ENCODE data around the gene RNF220. TPM values are rescaled to one million over a fixed set of nuclear protein-coding genes. Genes with fewer than 3 reads are reported as not detected.
A peak's percentile ranks its signal among the peaks of the same experiment; 100 is the strongest.

Gene RNF220
- polyA plus RNA-seq, 1 donor (not counting 4 experiments of a cell fraction or from before 2014, with no cell fraction given): 42.7 TPM

- no peaks in the 10 kb centered on the region for H3K27me3 ChIP-seq (ENCODE audit: control insufficient read depth, extremely low read depth, insufficient read depth, low read length)
- no peak overlapping the region for H3K9ac ChIP-seq (ENCODE audit: control insufficient read depth, extremely low read depth, insufficient read depth, low read length)
- no peaks in the 10 kb centered on the region for H3K79me2 ChIP-seq (ENCODE audit: control insufficient read depth, insufficient read depth, low read length)
- peaks cover 9% of the 10 kb centered on the region for H3K4me1 ChIP-seq (ENCODE audit: control insufficient read depth, extremely low read depth, insufficient read depth, low read length)
- no peaks in the 10 kb centered on the region for H3K9me3 ChIP-seq (ENCODE audit: control insufficient read depth, low read depth, low read length)
- no peak overlapping the region for H3K27ac ChIP-seq (ENCODE audit: control insufficient read depth, insufficient read depth, low read length)
- peaks cover 29 to 47% of the 10 kb centered on the region in 2 experiments for H3K36me3 ChIP-seq (ENCODE audit: control insufficient read depth in 2 of 2, extremely low read depth in 1 of 2, insufficient read depth in 2 of 2, low read length in 2 of 2)
- no peak overlapping the region for H3K4me3 ChIP-seq (ENCODE audit: control insufficient read depth in 2 of 3, extremely low read depth in 1 of 3, insufficient read depth in 2 of 3, low read depth in 1 of 3, low read length in 3 of 3)
- no peak overlapping the region for H3K4me2 ChIP-seq (ENCODE audit: control insufficient read depth, extremely low read depth, insufficient read depth, low read depth, low read length)
- DNase-seq (ENCODE audit: low read depth, low spot score) (no peak), FAIRE-seq (no peak)
- H4K20me1 ChIP-seq (ENCODE audit: control insufficient read depth, extremely low read depth, insufficient read depth, low read length): no peaks in the 10 kb centered on the region
- no peaks in the 10 kb centered on the region for H3K9me1 ChIP-seq (ENCODE audit: control insufficient read depth, extremely low read depth, insufficient read depth, low read length)
- no peak overlapping the region for H2AFZ ChIP-seq (ENCODE audit: control insufficient read depth, low read length)
- TF ChIP-seq EZH2 (IDR thresholded peaks at IDR 0.05; ENCODE audit: low read length): no peak
- TF ChIP-seq, protein P1, sequence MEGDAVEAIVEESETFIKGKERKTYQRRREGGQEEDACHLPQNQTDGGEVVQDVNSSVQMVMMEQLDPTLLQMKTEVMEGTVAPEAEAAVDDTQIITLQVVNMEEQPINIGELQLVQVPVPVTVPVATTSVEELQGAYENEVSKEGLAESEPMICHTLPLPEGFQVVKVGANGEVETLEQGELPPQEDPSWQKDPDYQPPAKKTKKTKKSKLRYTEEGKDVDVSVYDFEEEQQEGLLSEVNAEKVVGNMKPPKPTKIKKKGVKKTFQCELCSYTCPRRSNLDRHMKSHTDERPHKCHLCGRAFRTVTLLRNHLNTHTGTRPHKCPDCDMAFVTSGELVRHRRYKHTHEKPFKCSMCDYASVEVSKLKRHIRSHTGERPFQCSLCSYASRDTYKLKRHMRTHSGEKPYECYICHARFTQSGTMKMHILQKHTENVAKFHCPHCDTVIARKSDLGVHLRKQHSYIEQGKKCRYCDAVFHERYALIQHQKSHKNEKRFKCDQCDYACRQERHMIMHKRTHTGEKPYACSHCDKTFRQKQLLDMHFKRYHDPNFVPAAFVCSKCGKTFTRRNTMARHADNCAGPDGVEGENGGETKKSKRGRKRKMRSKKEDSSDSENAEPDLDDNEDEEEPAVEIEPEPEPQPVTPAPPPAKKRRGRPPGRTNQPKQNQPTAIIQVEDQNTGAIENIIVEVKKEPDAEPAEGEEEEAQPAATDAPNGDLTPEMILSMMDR (optimal IDR thresholded peaks at IDR 0.05 in 1 of 3, IDR thresholded peaks at IDR 0.05 in 1 of 3, conservative IDR thresholded peaks at IDR 0.05 in 1 of 3; ENCODE audit: extremely low read depth in 1 of 3, insufficient read depth in 2 of 3, low read length in 3 of 3): no peak
- dilution Hi-C loops (cut with MboI; ENCODE audit: extremely low pct_ligation_motif_present, low sequenced_read_pairs): no loop called here
Observed at GRCh38 chr1:44644806-44645205, 239.8 kb downstream of the RNF220 start.

- FAIRE-seq (peak; percentile 9), DNase-seq (ENCODE audit: low read depth, low spot score) (no peak)
- Histone ChIP-seq H3K4me3 (ENCODE audit: control insufficient read depth in 2 of 3, extremely low read depth in 1 of 3, insufficient read depth in 2 of 3, low read depth in 1 of 3, low read length in 3 of 3) (no peak overlapping the region), H3K4me2 (ENCODE audit: control insufficient read depth, extremely low read depth, insufficient read depth, low read depth, low read length) (no peak overlapping the region), H3K9me3 (ENCODE audit: control insufficient read depth, low read depth, low read length) (no peaks in the 10 kb centered on the region), H4K20me1 (ENCODE audit: control insufficient read depth, extremely low read depth, insufficient read depth, low read length) (no peaks in the 10 kb centered on the region), H3K27ac (ENCODE audit: control insufficient read depth, insufficient read depth, low read length) (no peak overlapping the region), H3K4me1 (ENCODE audit: control insufficient read depth, extremely low read depth, insufficient read depth, low read length) (peaks cover 9% of the 10 kb centered on the region), H3K9me1 (ENCODE audit: control insufficient read depth, extremely low read depth, insufficient read depth, low read length) (no peaks in the 10 kb centered on the region), H3K27me3 (ENCODE audit: control insufficient read depth, extremely low read depth, insufficient read depth, low read length) (no peaks in the 10 kb centered on the region), H3K9ac (ENCODE audit: control insufficient read depth, extremely low read depth, insufficient read depth, low read length) (peak overlapping the region; percentile 18), H3K36me3 (ENCODE audit: control insufficient read depth in 2 of 2, extremely low read depth in 1 of 2, insufficient read depth in 2 of 2, low read length in 2 of 2) (peaks cover 29 to 56% of the 10 kb centered on the region in 2 experiments), H2AFZ (ENCODE audit: control insufficient read depth, low read length) (no peak overlapping the region), H3K79me2 (ENCODE audit: control insufficient read depth, insufficient read depth, low read length) (no peaks in the 10 kb centered on the region)
- dilution Hi-C loops (cut with MboI; ENCODE audit: extremely low pct_ligation_motif_present, low sequenced_read_pairs): no loop called here
- TF ChIP-seq, protein P1 (optimal IDR thresholded peaks at IDR 0.05 in 1 of 3, IDR thresholded peaks at IDR 0.05 in 1 of 3, conservative IDR thresholded peaks at IDR 0.05 in 1 of 3; ENCODE audit: extremely low read depth in 1 of 3, insufficient read depth in 2 of 3, low read length in 3 of 3): no peak
- TF ChIP-seq EZH2 (IDR thresholded peaks at IDR 0.05; ENCODE audit: low read length): no peak
Observed at GRCh38 chr1:44645476-44646244, 240.6 kb downstream of the RNF220 start.
